Activated gamma-delta T cell (primary cell): ENCODE data around the gene MAGIX.
"Not testable (repeated sequence)": the region's sequence is repeated elsewhere in the genome, so short reads cannot be mapped to it uniquely, and the experiment has no call there.

Source experiments
- DNase-seq: peaks from one replicate; lab custom pipeline; 2025; lab: John Stamatoyannopoulos, UW

The MAGIX gene

DNA sequence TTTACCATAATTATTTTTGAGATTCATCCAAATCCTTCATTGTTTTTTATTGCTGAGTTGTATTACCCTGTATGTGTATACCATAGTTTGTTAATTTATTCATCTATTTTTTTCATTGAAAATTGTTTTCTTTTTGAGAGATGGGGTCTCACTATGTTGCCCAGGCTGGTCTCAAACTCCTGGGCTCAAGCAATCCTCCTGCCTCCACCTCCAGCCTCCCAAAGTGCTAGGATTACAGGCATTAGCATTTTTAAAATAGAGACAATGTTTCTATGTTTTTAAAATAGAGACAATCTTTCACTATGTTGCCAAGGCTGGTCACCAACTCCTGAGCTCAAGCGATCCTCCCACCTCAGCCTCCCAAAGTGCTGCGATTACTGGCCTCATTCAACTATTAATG, 1.6 kb upstream of the MAGIX start:
- no peak for DNase-seq

DNA sequence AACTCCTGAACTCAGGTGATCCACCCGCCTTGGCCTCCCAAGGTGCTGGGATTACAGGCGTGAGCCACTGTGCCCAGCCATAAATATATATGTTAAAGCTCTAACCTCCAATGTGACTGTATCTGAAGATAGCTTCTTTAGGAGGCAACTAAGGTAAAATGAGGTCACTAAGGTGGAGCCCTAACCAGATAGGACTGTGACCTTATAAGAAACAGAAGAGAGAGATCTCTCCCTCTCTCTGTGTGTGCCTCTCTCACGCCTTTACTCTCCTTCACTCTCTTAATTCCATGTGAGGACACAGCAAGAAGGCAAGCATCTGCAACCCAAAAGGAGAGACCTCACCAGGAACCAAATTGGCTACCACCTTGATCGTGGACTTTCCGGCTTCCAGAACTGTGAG, 926 bp upstream of the MAGIX start:
- DNase-seq: no peak

DNA sequence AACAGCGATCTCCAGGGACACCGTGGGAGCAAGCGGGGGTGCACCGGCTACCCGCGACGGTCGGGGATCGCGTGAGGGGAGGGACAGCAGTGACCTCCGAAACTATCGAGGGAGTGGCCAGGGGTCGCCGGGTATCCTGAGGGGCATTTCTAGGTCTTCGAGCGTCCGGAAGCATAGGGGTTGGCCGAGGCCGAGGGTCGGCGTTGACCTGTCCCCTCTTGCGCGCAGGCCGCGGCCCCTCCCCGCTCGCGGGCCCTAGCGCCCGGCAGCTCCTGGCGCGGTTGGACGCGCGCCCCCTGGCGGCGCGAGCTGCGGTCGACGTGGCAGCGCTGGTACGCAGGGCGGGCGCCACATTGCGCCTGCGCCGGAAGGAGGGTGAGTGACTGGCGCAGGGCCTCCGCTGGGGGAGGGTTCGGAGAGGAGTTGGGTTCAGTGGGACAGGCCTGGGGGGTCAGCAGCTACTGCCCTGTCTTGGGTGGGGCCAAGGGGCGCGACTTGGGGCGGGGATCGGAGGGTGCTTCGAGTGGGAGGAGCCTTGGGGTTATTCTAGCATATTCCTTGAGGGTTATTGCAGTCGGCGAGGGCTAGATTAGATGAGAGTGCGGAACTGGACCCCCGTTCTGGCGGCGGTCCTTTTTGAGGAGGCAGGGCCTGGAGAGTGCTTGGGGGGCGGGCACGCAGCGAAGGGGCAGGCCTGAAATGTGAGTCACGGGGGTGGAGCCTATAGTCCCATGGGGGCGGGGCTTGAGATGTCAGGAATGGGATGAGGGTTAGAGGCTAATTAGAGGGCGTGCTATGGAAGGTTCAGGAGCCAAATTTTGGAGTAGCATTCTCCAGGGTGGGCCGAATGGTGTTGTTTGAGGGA, 1.2 kb downstream of the MAGIX start:
- DNase-seq: peak; percentile 71

GRCh38 chrX:49164589-49165360, 2.2 kb downstream of the MAGIX start:
- DNase-seq: no peak

- DNase-seq: peak; percentile 51
Measured at GRCh38 chrX:49165901-49166881, 3.6 kb downstream of the MAGIX start.

GRCh38 chrX:49166914-49167739, 4.6 kb downstream of the MAGIX start:
- DNase-seq: peak; percentile 65

DNA sequence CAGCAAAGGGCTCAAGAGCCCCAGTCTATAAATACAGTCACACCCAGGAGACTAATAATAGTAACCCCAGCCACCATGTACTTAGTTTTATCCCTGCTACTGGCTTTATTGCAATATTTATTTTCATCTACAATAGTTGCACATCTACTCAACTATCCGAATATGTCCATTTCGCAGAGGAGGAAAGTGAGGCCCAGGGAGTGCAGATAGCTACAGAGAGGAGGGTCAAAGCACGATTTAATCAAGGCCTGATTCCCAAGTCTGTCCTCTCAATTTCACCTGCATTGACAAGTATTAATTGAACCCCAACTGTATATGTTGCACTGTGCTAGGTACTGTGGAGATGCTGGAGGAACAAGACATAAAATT, 5.2 kb downstream of the MAGIX start:
- no peak for DNase-seq

DNA sequence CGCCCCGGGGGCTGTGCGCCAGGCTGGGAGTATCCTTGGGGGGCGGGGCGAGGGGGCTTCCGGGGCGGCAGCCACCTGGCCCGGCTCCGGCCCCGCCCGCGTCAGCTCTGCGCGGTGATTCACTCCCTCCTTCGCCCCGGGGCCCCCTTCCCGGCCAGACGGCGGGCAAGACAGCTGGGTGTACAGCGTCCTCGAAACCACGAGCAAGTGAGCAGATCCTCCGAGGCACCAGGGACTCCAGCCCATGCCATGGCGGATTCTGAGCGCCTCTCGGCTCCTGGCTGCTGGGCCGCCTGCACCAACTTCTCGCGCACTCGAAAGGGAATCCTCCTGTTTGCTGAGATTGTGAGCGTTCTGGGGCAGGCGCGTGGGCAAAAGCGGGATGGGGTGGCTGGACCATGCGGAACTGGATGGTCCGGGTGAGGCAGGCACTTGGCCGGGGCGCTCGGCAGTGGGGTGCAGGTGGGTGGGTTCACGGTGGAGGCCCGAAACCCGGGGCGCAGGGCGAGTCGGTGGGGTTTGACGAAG, 9.3 kb downstream of the MAGIX start, which contains the start of gene PLP2:
Gene PLP2, plus strand, starts transcription at position 147 of the 528 bp plus-strand sequence. Its CDS starts 103 bp downstream, at position 250.
- DNase-seq: peak; percentile 56

GRCh38 chrX:49172280-49172780, 9.8 kb downstream of the MAGIX start:
- peak; percentile 40 for DNase-seq

DNA sequence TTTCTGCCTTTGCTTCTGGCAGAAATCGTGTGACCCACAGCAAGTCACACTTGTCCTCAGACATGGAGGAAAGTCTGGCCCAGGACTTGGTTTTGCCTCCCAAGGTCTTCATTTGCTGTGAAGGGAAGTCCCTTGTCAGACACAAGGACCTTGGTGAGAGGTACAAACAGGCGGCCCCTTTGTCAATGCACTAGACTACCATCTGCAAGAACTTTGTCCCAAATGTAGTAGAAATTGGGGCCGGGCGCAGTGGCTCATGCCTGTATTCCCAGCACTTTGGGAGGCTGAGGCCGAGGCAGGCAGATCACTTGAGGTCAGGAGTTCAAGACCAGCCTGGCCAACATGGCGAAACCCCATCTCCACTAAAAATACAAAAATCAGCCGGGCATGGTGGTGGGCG, 11.0 kb downstream of the MAGIX start:
- DNase-seq: not testable (repeated sequence)

DNA sequence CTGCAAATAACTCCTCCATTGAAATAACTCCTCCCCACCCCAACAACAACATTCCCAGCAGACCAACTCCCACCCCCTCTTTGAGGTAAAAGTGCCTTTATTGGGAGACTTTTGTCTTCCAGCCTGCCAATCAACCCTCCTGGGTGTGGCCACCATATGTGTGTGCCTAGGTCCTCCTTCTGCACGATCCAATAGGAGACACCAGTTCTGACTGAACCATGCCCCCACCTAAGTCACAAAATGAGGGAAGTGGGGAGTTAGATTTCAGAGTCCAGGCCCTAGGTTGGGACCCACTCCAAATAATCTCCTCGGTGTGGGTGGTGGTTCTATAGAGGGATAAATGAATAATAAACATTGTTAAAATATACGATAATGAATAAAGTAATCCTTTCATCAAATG, 12.2 kb downstream of the MAGIX start:
- no peak for DNase-seq

DNA sequence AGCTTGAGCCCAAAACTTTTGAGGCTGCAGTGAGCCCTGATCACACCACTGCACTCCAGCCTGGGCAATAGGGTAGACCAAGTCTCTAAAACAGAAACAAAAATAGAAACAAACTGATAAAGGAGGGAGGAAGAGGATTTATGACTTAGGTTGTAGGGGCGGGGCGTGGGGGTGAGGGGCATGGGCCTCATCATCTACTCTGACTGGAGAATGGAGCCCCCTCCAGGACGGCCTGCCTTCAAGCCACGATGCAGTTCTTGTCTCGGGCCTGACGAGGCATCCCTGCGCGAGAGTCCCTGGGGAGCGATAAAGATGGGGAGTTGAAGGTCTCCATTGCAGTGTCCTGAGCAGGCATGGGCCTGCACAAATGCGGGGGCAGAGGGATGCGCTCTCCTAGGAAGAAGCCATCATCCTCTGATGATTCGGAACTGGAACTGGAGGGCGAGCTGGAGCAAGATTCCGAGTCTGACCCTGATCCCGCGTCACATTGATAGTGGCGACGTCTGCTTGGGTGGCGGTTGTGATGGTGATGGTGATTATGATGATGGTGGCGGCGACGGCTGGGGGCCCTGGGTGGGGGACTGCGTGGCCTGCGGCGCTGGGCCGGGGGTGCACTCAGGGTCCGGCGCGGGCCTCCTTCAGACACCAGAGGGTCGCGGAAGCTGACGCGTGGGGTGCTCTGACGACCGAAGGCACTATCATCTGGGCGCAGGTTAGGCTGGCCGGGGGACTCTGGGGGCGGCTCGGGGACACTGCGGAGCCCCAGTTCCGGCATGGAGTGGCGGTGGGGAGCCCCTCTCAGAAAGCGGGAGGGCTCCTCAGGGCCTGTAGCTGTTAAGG, 13.1 kb downstream of the MAGIX start:
- no peak for DNase-seq

DNA sequence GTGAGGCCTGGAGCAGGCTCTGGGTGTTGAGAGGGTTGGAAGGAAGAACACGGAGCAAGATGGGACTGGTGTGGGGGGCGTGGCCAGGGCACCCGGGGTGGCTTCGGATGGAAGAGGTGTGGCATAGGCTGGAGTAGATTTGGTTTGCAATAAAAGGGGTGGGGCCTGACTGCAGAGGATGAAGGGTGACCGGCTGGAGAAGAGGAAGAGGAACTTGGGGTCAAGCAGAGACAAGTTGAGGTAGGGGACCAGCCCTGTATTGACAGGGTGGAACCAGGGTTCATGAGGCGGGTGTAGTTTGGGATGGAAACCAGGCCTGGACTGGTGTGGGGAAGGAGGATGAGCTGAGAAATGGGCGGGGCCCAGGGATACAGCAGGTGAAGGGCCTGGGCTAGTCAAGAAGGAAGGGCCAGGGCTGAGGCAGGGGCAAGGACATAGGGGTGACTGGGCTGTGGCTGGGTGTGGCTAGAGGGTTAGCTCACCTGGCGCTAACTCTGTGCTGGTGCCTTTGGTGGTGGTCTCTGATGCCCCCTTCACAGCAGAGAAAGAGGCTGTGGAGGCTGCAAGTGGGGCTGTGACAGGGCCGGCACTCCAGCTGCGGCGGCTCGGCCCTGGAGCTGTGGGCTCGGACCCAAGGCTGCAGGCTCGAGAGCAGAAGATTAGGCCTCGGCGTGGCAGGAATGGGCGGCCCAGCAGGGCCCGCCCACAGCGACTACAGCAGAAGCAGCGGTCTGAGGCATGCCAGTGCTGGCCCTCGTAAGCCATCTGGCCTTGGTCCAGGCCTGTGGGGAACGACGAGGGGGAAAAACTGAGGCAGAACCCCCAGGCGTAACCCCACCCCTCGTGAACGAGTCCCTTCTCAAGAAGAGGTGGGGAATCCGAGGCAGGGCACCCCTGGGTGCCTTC, 14.1 kb downstream of the MAGIX start:
- DNase-seq: no peak

- no peak for DNase-seq
Measured at GRCh38 chrX:49177338-49177833, 14.8 kb downstream of the MAGIX start.

DNA sequence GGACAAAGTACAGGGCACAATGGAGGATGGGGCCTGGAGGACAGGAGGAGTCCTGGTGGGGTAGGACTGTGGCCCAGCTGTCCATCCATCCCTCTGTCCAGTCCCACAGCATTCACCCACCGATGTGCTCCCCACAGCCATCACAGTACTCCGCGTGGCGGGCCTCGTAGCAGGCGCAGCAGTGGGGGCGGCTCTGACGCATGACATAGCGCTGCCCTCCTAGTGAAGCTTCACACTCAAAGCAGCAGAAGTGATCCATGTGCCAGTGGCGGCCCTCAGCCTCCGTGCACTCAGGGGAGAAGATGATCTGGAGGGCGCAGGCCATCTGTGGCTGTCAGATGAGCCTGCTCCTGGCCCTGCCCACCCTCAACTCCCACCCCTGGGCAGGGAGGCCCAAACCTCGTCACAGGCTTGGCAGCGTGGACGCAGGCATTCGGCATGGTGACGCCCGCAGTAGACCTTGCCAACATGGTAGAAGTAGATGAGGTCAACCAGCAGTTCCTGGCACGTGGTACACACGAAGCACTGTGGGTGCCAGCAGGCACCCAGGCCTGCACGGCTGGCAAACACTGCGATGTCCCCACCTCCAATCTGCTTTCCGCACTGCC, 15.4 kb downstream of the MAGIX start:
- no peak for DNase-seq

DNA sequence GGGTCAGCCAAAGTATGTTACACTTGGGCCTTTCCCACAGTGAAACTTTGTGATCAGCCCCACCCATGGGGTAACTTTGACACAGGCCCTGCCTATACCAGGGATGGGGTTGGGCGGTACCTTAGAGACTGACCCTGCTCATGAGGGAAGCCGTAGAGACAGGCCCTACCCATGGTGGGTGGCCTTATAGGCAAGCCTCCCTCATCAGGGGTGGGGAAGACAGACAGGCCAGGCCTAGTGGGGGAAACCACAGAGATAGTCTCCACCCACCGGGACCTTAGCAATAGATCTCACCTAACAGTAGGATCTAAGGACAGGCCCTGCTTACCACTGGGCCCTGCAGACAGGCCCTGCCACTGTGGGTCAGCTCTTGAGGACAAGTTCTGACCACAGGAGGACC, 16.0 kb downstream of the MAGIX start:
- DNase-seq: no peak

- DNase-seq: no peak
Measured at GRCh38 chrX:49179358-49179757, 16.8 kb downstream of the MAGIX start.
